NOMO-1 treated with dmso at 0.1 percent for 144 hours (cell line): ENCODE measurements around the gene CALY.

ENCODE experiments used
- DNase-seq: peaks from one replicate; lab custom pipeline; 2025; ENCODE audit not compliant: unreplicated experiment; lab: John Stamatoyannopoulos, UW

The CALY gene

DNA sequence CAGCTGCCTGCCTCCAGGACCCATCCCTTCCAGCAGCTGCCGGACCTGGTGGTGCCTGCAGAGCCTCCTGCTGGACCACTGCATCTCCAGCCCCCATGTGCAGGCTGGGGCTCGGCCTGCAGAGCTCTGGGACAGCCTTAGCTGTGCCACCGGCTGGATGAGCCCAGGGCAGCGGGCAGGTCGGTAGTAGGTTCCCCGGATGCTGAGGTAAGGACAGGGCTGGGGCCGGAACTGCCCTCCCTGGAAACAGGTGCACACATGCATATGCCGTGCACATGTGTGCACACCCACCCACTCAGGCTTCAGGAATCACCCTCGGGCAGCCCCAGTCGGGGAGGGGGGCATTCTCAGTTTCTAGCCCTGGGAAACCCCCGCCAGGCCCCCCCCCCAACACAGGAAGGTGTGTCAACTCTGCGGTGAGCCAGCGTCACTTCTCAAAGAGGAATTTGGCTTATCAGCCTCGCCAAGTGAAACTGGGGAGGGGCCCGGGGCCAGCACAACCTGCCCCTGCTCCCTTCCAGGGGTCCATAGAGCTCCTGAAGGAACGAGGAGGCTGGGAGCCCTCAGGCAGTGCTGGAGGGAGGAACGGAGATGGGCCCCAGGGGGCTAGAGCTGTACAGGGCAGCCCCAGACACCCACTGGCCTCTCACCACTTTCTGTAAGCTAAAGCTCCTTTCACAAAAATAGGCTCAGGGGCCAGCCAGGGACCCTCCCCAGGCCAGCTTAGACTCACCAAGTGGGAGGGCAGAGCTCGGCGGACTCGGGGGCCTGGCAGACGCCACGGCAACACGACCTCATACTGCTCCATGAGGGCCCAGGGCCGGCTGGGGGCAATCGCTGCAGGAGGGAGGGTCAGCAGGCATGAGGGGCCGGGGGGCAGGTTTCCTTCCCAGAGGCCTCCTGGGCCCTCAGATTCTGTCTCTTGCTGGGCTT is 61.7 kb downstream of the CALY start:
- peak; percentile 22 for DNase-seq
